Mesenchymal stem cell (in vitro differentiated cells and primary cell): ENCODE measurements around the gene ZNF468.

Experiments
- DNase-seq: peaks from one replicate; pipeline ENCODE4 v3.0.0-alpha.2; 2013
- H2AFZ ChIP-seq: one replicate; pipeline ENCODE4 v1.6.1; 2013; ENCODE audit warnings: low read depth, mild to moderate bottlenecking, control low read depth, inconsistent platforms, low read length, moderate library complexity
- H2AK5ac ChIP-seq: 2 replicates; pipeline ENCODE4 v1.6.1; 2013; ENCODE audit warnings: low read length, moderate library complexity, mild to moderate bottlenecking, inconsistent platforms; ENCODE audit not compliant: severe bottlenecking
- H2BK120ac ChIP-seq: one replicate; pipeline ENCODE4 v1.6.1; 2013; ENCODE audit warnings: low read depth, mild to moderate bottlenecking, inconsistent platforms, low read length, moderate library complexity
- H2BK12ac ChIP-seq, 2 experiments: one replicate each; pipeline ENCODE4 v1.6.1; 2013; ENCODE audit warnings: inconsistent platforms in 2 of 2, low read length in 2 of 2, mild to moderate bottlenecking in 2 of 2, moderate library complexity in 2 of 2, control low read depth in 1 of 2
- H2BK15ac ChIP-seq: one replicate; pipeline ENCODE4 v1.6.1; 2013; ENCODE audit warnings: mild to moderate bottlenecking, low read depth, inconsistent platforms; ENCODE audit not compliant: poor library complexity, severe bottlenecking
- H2BK5ac ChIP-seq: 2 replicates; pipeline ENCODE4 v1.6.1; 2013; ENCODE audit warnings: low read depth, mild to moderate bottlenecking, low read length, control low read depth, inconsistent platforms; ENCODE audit not compliant: poor library complexity, severe bottlenecking
- H3K14ac ChIP-seq, 2 experiments: one replicate each; pipeline ENCODE4 v1.6.1; 2013; ENCODE audit warnings: inconsistent platforms in 2 of 2, low read length in 2 of 2, control low read depth in 1 of 2, mild to moderate bottlenecking in 1 of 2, moderate library complexity in 1 of 2
- H3K18ac ChIP-seq, 2 experiments: one replicate each; pipeline ENCODE4 v1.6.1; 2013; ENCODE audit warnings: inconsistent platforms in 2 of 2, low read length in 2 of 2, control low read depth in 1 of 2, low read depth in 1 of 2, mild to moderate bottlenecking in 1 of 2
- H3K23ac ChIP-seq, 2 experiments: one replicate each; pipeline ENCODE4 v1.6.1; 2013; ENCODE audit warnings: inconsistent platforms in 2 of 2, low read length in 2 of 2, mild to moderate bottlenecking in 2 of 2, moderate library complexity in 2 of 2, control low read depth in 1 of 2
- H3K27ac ChIP-seq: 2 replicates; pipeline ENCODE4 v1.5.1; 2013; ENCODE audit warnings: mild to moderate bottlenecking, moderate library complexity, low read length, control low read depth, inconsistent platforms; ENCODE audit not compliant: poor library complexity, severe bottlenecking
- H3K27me3 ChIP-seq, 2 experiments: 2 replicates each; pipeline versions ENCODE4 v1.6.1 to v1.7.0; 2013; ENCODE audit warnings: low read length in 2 of 2, mild to moderate bottlenecking in 2 of 2, moderate library complexity in 2 of 2, control low read depth in 1 of 2, inconsistent platforms in 1 of 2; ENCODE audit not compliant: control insufficient read depth in 1 of 2, insufficient read depth in 1 of 2
- H3K36me3 ChIP-seq, 2 experiments: 2 replicates each; pipeline versions ENCODE4 v1.6.1 to v1.7.0; 2013; ENCODE audit warnings: low read length in 2 of 2, control low read depth in 1 of 2, inconsistent platforms in 1 of 2, low read depth in 1 of 2, mild to moderate bottlenecking in 1 of 2; ENCODE audit not compliant: insufficient read depth in 2 of 2, control insufficient read depth in 1 of 2
- H3K4ac ChIP-seq, 2 experiments: one replicate each; pipeline ENCODE4 v1.6.1; 2013; ENCODE audit warnings: inconsistent platforms in 2 of 2, low read length in 2 of 2, mild to moderate bottlenecking in 2 of 2, moderate library complexity in 2 of 2, control low read depth in 1 of 2, low read depth in 1 of 2
- H3K4me1 ChIP-seq: 2 replicates; pipeline ENCODE4 v1.6.1; 2013; ENCODE audit warnings: low read depth, low read length, control low read depth; ENCODE audit not compliant: control insufficient read depth, insufficient read depth
- H3K4me2 ChIP-seq: 2 replicates; pipeline ENCODE4 v1.6.1; 2013; ENCODE audit warnings: low read length, mild to moderate bottlenecking, inconsistent platforms; ENCODE audit not compliant: poor library complexity, severe bottlenecking
- H3K4me3 ChIP-seq, 2 experiments: 2 replicates each; pipeline versions ENCODE4 v1.5.1 to v1.7.0; 2013; ENCODE audit warnings: low read length in 2 of 2, mild to moderate bottlenecking in 2 of 2, control low read depth in 1 of 2, low read depth in 1 of 2; ENCODE audit not compliant: insufficient read depth in 1 of 2
- H3K79me1 ChIP-seq: replicated peaks from 2 replicates; pipeline ENCODE4 v1.6.1; 2013; ENCODE audit warnings: mild to moderate bottlenecking, control low read depth, low read length, inconsistent platforms; ENCODE audit not compliant: poor library complexity, severe bottlenecking
- H3K9ac ChIP-seq: 2 replicates; pipeline ENCODE4 v1.7.0; 2013; ENCODE audit warnings: mild to moderate bottlenecking, low read length, moderate library complexity
- H3K9me3 ChIP-seq: 2 replicates; pipeline ENCODE4 v1.7.0; 2013; ENCODE audit warnings: mild to moderate bottlenecking, low read length; ENCODE audit not compliant: control insufficient read depth
- H4K8ac ChIP-seq: one replicate; pipeline ENCODE4 v1.6.1; 2013; ENCODE audit warnings: inconsistent platforms, mild to moderate bottlenecking, low read length, moderate library complexity
- H4K91ac ChIP-seq: one replicate; pipeline ENCODE4 v1.6.1; 2013; ENCODE audit warnings: mild to moderate bottlenecking, low read length, inconsistent platforms
- WGBS: methylation state at CpG from one replicate; pipeline ENCODE4 v1.1.7; 2013; ENCODE audit warnings: mixed read lengths; 5-methylcytosine and 5-hydroxymethylcytosine counted together

ZNF468 gene

DNA sequence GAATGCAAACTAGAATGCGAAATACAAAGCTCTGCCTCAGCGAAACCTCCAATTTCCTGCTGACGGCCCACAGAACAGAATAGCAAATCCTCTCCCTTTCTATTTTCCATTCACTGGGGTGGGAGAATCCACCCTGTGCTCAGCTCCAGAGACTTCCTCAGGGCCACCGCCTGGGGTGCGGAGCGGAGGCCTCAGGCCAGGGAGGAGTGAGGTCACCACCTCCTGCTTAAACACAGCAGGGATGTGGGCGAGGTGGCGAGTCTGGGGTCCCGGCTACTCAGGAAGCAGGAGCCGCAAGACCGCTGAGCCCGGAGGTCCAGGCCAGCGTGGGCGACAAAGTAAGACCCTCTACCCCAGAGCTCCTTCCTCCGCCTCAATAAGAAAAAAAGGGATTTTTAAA, 40.7 kb upstream of the ZNF468 start:
- H3K4me1 ChIP-seq, result peaks cover 4% of the 10 kb centered on the region
- H4K8ac ChIP-seq, result peak overlapping the region; percentile 60
- H3K4ac ChIP-seq, result peak overlapping the region in 1 of 2 experiments; percentile 13
- H3K14ac ChIP-seq, result no peak overlapping the region
- H2AK5ac ChIP-seq, result no peak overlapping the region
- peaks cover 16% of the 10 kb centered on the region for H3K79me1 ChIP-seq
- H4K91ac ChIP-seq, result no peak overlapping the region
- no peak overlapping the region for H3K18ac ChIP-seq
- H3K4me2 ChIP-seq, result no peak overlapping the region
- H2BK120ac ChIP-seq, result no peak overlapping the region
- peak overlapping the region in 1 of 2 experiments; percentile 63 for H2BK12ac ChIP-seq
- no peak overlapping the region for H2BK5ac ChIP-seq
- peak overlapping the region; percentile 95 for H2AFZ ChIP-seq
- H3K23ac ChIP-seq, result no peak overlapping the region
- no peak for DNase-seq
- no peak overlapping the region for H3K27ac ChIP-seq
- peaks cover 19 to 21% of the 10 kb centered on the region in 2 experiments for H3K36me3 ChIP-seq
- no peaks in the 10 kb centered on the region for H3K27me3 ChIP-seq
- H2BK15ac ChIP-seq, result no peak overlapping the region
- H3K4me3 ChIP-seq, result peak overlapping the region in 1 of 2 experiments; percentile 90
- peak overlapping the region; percentile 95 for H3K9ac ChIP-seq
- WGBS, result 77% methylated on average over 9 of the region's 15 CpGs
- no peaks in the 10 kb centered on the region for H3K9me3 ChIP-seq

DNA sequence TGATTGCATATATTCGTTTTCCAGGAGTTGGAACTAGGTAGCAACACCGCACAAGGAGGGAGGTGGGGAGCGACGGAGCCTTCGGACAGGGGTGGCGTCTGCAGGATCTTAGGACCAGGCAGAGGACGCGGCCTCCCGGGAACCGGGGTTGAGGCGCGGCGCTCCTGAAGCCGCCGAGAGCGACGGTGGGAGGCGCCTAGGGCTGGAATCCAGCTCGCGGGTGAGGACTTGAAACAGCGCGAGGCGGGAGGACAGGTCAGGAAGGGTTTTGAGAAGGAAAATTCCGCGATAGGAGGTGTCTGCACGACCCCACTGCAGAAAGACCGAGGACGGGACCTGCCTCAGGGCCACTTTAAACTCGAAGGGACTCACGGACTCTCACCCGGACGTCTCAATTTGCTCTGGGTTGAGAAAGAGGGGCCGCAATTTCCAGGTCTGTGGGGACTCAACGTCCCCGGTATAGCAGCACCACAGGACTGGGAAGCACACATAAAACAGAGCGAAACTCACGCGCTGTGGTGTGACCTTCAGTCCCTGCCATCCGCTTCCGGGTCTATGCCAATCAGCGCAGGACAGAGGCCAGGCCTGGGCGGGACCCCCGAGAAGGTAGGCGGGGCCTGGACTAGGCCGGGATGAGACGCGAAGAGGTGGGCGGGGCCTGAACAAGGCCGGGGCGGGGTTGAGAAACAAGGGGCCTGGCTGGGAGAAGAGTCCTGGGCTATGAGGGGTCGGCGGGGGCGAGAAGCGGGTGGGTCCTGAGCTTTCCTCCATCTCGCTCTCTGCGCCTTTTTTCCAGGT, 39.9 kb upstream of the ZNF468 start, which contains the start of gene ZNF320:
ZNF320 (minus strand) TSS at position 498 of the 798 bp plus-strand sequence. CDS start 7,380 bp downstream, outside the sequence.
- no peak within 1 kb of the TSS for H2BK120ac ChIP-seq
- H2BK15ac ChIP-seq, result no peak within 1 kb of the TSS
- DNase-seq, result peak; percentile 94
- no peaks in the 10 kb centered on the region for H3K27me3 ChIP-seq
- peaks cover 22 to 23% of the 10 kb centered on the region in 2 experiments for H3K36me3 ChIP-seq
- peak within 1 kb of the TSS; percentile 41 to 92 for H3K23ac ChIP-seq
- H2BK5ac ChIP-seq, result peak within 1 kb of the TSS; percentile 76
- H3K9me3 ChIP-seq, result no peaks in the 10 kb centered on the region
- H2AK5ac ChIP-seq, result peak within 1 kb of the TSS; percentile 47
- H3K4me2 ChIP-seq, result peak within 1 kb of the TSS; percentile 90
- H3K14ac ChIP-seq, result peak within 1 kb of the TSS; percentile 62 to 76
- peak within 1 kb of the TSS; percentile 86 to 92 for H3K18ac ChIP-seq
- H3K79me1 ChIP-seq, result peaks cover 18% of the 10 kb centered on the region
- H4K8ac ChIP-seq, result peak within 1 kb of the TSS; percentile 89
- H4K91ac ChIP-seq, result peak within 1 kb of the TSS; percentile 39
- H3K4ac ChIP-seq, result peak within 1 kb of the TSS; percentile 60 to 96
- peak within 1 kb of the TSS; percentile 95 for H3K9ac ChIP-seq
- 1% methylated on average over 54 of the region's 56 CpGs for WGBS
- peak within 1 kb of the TSS; percentile 95 for H2AFZ ChIP-seq
- peaks cover 4% of the 10 kb centered on the region for H3K4me1 ChIP-seq
- H3K27ac ChIP-seq, result peak within 1 kb of the TSS; percentile 97
- H2BK12ac ChIP-seq, result peak within 1 kb of the TSS in 1 of 2 experiments; percentile 63
- H3K4me3 ChIP-seq, result peak within 1 kb of the TSS; percentile 76 to 90

DNA sequence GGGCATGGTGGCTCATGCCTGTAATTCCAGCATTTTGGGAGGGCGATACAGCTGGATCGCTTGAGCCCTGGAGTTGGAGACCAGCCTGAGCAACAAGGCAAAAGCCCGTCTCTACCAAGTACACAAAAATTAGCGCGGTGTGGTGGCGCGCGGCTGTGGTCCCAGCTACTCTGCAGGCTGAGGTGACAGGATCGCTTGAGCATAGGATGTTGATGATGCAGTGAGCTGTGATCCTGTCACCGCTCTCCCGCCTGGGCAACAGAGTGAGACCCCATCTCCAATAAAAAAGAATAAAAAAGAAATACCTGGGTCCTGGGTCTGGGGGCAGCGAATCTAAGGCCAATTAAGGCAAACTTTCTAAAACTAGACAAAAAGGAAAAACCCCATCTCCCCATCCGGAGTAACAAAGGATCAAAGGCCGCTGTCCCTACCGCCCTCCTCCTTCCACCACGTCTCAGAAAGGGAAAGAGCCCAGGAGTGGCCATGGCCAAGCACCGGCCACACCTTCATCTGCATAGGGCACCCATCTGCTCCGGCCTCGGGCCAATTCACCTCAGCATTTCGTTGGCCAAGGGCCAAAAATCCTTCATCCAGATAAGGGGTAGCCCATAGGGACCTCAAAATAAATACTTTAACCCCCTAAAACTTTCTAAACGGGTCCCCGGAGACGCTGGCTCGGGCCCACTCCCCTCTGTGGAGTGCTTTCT, 39.2 kb upstream of the ZNF468 start:
- peaks cover 19% of the 10 kb centered on the region for H3K79me1 ChIP-seq
- H3K27me3 ChIP-seq, result no peaks in the 10 kb centered on the region
- H4K91ac ChIP-seq, result peak overlapping the region; percentile 39
- H2BK15ac ChIP-seq, result no peak overlapping the region
- peak overlapping the region; percentile 90 for H3K4me2 ChIP-seq
- peak overlapping the region; percentile 86 for H2AFZ ChIP-seq
- no peak overlapping the region for H2BK120ac ChIP-seq
- no peak overlapping the region for H2BK12ac ChIP-seq
- 49% methylated on average over 24 of the region's 24 CpGs for WGBS
- peak overlapping the region; percentile 97 for H3K27ac ChIP-seq
- peak overlapping the region; percentile 60 to 82 for H3K4ac ChIP-seq
- peak overlapping the region; percentile 76 to 90 for H3K4me3 ChIP-seq
- H3K4me1 ChIP-seq, result peaks cover 4% of the 10 kb centered on the region
- peaks cover 27 to 29% of the 10 kb centered on the region in 2 experiments for H3K36me3 ChIP-seq
- H3K14ac ChIP-seq, result peak overlapping the region; percentile 62 to 76
- H4K8ac ChIP-seq, result peak overlapping the region; percentile 89
- peak overlapping the region; percentile 86 to 92 for H3K18ac ChIP-seq
- H3K23ac ChIP-seq, result peak overlapping the region in 1 of 2 experiments; percentile 92
- H2BK5ac ChIP-seq, result peak overlapping the region; percentile 76
- H2AK5ac ChIP-seq, result no peak overlapping the region
- H3K9ac ChIP-seq, result peak overlapping the region; percentile 95
- peaks cover 3% of the 10 kb centered on the region for H3K9me3 ChIP-seq
- peak; percentile 46 for DNase-seq

DNA sequence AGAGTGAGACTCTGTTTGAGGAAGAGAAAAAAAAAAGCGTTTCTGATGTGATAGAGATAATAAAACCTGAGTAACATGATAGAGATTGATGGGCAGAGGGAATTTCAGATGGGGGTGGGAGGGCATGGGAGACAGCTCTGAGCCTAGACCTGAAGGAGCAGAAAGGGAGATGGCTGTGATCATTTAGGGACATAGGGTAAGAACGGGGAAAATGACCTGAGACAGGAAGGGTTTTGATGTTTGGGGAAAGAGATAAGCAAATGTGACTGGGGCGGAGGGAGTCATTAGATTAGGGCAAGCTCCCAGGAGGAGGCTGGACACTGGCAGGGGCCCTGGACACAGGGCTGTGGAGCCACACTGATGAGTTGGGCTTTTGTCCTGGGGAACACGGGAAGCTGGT, 33.9 kb upstream of the ZNF468 start:
- no peak overlapping the region for H3K14ac ChIP-seq
- no peak overlapping the region for H3K27ac ChIP-seq
- H2BK120ac ChIP-seq, result no peak overlapping the region
- H2AFZ ChIP-seq, result no peak overlapping the region
- no peak overlapping the region for H3K4me2 ChIP-seq
- H2AK5ac ChIP-seq, result no peak overlapping the region
- H3K4ac ChIP-seq, result no peak overlapping the region
- no peak overlapping the region for H3K4me3 ChIP-seq
- no peak overlapping the region for H3K9ac ChIP-seq
- H4K91ac ChIP-seq, result no peak overlapping the region
- H2BK12ac ChIP-seq, result no peak overlapping the region
- H3K36me3 ChIP-seq, result peaks cover 64 to 74% of the 10 kb centered on the region in 2 experiments
- H3K18ac ChIP-seq, result no peak overlapping the region
- no peak overlapping the region for H3K23ac ChIP-seq
- no peaks in the 10 kb centered on the region for H3K27me3 ChIP-seq
- peaks cover 36% of the 10 kb centered on the region for H3K9me3 ChIP-seq
- WGBS, result 61% methylated on average over 4 of the region's 4 CpGs
- DNase-seq, result no peak
- H2BK5ac ChIP-seq, result no peak overlapping the region
- no peak overlapping the region for H2BK15ac ChIP-seq
- H3K4me1 ChIP-seq, result peaks cover 2% of the 10 kb centered on the region
- peaks cover 20% of the 10 kb centered on the region for H3K79me1 ChIP-seq
- no peak overlapping the region for H4K8ac ChIP-seq
